HPDE6-E6E7 (cell line): ENCODE measurements around the gene LAMB3.

ENCODE experiments used
- DNase-seq: peaks from one replicate; pipeline ENCODE4 v3.0.0; 2011; ENCODE audit warnings: missing footprints; ENCODE audit errors: extremely low spot score

LAMB3 gene

DNA sequence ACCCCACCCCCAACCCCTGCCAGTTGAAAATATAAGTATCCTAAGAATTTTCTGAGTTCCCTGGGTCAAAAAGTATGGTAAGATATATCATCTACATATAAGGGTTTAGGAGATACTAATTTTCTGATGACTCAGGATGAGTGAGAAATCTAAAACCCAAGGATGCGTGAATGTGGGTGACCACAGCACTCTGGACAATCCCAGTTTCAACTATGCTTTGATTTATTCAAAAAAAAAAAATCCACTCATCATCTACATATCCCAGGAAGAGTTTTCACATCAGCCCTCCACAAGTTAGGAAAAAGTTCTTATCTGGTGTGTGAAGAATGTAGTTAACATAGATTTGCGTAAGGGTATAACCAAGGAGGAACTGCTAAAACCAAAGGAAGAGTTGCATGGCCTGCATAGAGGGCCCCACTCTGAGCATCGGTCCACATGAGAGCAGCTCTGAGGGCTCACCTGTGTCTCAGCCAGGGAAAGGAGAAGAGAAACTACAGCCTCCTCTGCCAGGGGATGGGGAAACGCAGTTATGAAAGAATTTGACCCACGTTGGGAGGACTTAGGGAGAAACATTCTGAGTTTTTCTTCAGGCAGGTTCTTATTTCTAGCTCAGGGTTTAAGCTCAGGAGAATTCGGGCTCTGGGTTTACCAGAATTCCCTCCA, 18.8 kb downstream of the LAMB3 start:
- no peak for DNase-seq

DNA sequence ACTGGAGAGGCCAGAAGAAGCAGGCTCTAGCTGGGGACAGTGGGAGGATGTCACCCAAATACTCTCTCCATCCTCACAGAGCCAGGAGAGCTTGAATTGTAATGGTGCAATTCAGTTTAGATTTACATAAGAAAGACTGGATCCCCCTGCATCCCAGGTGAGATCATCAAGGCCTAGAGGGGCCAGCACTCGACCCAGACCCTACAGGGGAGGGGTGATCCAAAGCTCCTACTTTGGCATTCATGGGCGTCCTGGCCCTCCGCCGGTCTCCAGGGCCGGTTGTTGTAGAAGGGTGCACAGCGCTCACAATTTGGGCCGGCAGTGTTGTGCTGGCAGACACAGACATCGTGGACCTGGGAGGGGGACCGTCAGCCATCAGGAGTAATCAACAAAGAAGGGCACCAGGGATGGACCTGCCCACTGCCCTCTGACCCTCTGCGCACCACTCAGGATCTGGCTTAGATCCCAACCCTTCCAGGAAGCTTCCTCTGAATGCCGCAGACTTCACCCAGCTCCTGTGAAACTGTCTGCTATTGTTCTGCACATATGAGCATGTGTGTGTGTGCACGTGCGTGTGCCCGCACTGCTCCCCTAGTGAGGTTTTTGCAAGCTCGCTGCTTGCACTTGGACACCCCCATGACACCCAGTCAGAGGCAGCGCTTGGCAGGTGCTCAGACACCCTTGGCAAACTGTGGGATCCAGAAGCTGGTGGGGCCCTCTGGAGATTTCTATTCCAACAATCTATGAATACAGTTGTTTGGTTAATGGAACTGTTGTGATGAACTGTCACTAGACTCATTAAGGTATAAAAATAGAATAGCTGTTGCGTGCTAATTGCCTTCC, 21.6 kb downstream of the LAMB3 start:
- no peak for DNase-seq

DNA sequence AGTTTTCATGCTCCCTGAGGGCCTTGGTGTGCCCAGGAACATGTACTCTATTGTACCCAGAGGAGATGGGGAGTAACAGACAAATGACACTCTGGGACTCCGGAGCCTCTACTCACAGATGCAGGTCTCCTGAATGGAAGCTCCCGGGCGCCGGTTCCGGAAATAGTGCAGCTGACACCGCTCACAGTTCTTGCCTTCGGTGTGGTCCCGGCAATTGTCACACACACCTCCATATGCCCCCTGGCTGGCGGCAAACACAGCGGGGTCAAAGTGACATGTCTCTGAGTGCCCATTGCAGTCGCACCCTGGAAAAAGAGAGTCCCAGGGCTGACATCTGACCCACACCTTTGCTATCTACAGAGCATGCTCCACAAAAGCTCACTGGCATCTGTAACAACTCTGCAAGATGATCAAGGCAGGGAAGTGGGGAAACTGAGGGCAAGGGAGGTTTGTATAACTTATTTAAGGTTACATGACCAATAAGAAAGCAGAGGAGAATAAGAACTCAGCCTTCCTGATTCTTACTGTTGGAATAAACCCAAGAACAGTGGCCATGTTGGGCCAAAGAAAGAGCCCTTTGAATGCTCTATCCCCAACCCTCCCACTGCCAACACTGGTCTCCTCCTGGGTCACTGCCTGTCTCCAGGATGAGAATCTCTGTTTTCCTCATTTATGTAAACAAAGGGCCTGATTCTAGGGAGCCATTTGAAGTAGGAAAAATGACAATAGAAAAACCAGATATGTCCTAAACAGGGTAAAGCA, 22.4 kb downstream of the LAMB3 start:
- no peak for DNase-seq

DNA sequence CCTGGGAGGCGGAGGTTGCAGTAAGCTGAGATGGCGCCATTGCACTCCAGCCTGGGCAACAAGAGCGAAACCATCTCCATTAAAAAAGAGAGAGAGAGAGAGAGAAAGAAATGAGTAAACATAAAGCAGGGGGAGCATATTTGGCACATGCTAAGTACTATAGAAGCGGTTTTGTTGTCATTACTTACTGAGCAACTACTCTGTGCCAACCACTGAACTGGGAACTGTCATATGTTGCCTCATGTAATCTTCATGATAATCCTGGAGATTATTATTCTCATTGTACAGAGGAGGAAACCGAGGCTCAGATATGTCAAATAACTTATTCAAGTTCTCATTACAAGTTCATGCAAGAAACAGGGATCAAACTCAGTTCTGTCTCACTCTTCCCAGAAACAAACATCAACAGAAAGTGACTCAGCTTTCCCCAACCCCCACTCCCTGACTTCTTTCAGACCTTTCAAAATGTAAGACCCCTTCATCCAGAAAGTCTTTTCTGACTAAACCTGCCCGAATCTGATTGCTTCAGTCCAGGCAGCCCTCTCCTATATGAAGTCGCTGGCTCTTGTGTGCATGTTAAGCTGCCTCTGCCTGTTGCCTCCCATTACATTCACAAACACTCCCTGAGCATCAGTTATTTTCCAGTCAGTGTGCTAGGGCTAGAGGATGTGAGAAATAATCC, 23.5 kb downstream of the LAMB3 start:
- no peak for DNase-seq

DNA sequence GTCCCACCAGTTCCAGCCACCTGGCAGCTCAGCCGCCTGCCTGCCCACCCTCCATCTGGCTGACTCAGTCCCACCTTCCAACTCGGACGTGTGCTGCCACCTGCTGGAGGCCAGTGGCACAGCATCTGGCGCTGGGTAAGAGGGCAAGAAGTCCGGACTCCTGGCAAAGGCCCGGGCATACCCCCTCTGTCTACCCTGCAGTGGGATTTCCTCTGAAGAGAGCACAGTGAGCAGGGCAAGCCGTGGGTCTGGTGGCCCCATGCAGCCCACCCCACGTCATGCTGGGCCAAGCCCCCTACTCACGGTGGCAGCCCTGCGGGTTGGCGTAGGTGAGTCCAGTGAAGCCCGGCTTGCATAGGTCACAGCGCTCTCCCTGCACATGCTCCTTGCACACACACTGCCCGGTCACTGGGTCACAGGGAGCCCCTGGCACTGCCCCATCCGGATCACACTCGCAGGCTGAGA, 24.5 kb downstream of the LAMB3 start:
- no peak for DNase-seq

DNA sequence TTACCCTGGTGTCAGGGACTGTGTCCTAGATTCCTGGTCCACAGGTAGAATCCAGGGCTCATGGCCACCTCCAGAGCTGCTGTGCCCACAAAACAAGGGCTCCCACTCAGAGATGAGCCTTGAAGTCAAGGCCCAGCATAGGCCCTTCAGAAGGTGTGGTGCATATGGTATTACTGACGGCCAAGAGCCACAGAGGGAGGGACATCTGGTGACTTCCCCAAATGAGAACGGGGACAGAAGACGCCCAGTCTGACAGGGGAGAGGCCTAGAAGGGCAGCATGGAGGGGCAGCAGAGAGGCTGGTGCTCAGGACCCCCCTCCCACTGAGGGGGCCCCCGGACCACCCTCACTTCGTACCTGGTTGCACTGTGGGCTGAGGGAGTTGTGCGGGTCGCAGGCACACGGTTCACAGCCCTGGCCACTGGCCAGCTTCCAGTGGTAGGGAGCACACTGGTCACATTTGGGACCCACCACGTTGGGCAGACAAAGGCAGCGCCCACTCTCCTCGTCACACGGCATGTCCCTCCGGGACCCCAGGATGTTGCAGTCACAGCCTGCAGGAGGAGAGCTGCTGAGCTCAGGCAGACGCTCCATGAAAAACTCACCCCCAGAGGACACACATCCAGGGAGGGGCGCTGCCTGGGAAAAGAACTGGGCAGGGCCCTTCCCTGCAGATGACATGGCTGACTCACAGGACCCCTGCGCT, 25.0 kb downstream of the LAMB3 start:
- no peak for DNase-seq

DNA sequence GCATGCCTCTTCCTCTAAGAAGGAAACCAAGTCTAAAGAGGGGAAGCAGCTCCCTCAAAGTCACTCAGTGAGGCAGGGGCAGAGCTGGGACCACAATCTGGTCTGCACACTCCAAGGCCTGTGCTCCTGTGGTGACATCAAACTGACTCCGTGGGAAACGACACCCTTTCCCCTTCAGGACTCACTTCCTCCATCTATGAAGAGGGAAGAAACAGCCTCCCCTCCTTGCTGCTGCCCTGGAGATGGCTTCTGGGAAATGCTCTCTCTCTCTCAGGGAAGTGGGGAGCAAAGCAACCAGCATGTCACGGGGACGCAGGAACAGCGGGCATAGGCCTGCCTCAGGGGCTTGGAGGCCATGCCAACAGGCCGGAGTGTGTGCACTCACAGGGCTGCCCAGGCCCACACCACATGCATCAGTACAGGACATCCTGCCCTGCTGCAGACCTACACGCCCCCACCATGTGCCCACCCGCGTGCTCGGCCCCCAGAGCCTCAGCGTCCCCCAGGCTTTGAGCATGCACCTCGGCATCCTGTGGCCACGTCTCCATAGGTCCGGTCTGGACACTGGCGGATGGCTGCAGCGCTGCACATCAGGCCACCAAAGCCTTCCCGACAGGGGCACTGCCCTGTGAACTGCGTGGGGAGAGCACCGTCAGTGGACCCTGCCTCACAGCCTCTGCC, 25.7 kb downstream of the LAMB3 start:
- DNase-seq = no peak

DNA sequence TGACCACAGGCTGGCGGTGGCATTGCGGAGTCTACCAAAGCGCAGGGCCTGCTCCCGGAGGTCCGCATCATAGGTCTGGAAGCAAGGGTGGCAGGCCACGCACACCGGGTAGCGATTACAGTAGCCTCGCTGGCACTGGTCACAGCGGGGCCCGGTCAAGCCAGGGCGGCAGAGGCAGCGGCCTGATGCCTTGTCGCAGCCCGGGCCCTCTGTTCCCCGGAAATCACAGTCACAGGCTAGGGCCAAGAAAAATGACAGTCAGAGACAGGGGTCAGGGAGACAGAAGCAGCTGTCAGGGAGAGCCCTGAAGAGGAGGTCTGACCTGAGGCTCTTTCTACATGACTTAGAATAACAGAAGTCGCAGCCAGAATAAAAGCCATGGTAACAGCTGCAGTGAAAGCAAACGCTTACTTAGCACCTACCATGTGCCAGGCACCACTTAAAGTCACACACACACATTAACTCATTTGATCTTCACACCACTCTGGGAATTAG, 26.4 kb downstream of the LAMB3 start:
- DNase-seq = no peak

DNA sequence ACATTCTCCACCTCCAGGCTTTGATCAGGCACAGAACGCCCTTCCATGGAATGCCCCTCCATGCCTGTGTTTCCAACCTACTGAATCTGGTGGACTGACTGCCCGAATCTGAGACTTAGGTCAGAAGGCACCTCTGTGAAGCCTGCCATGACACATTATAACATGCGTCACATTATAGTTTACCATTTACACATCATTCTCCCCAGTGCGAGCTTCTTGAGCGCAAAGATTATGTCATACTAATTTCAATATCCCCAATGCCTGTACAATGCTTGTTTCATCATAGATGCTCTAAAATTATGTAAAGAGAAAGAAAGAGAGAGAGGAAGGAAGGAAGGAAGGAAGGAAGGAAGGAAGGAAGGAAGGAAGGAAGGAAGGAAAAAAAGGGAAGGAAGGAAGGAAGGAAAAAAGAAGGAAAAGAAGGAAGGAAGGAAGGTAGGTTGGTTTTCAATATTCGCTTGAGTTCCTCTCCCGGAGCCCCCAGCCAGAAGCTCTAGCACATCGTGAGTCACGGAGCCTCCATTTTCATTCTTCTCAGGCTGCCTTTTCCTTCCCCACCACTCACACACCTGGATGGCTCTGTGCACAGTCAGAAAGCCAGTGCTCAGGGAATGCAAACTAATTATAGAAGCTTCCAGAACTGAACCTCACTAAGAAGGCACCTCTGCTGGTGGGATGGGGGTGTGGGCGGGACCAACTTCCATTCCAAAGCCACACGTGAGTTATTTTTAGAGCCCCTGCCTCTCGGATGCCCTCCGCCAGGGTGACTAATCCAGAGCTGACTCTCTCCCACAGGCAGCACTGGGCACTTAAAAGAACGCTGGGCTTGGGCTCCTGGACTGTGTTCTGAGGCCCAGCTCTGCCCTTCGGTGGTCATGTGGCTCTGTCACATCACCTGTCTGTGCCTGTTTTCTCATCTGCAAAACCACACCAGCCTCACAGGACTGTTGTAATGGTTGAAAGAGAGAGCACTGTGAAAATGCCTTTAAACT, 27.4 kb downstream of the LAMB3 start:
- no peak for DNase-seq

DNA sequence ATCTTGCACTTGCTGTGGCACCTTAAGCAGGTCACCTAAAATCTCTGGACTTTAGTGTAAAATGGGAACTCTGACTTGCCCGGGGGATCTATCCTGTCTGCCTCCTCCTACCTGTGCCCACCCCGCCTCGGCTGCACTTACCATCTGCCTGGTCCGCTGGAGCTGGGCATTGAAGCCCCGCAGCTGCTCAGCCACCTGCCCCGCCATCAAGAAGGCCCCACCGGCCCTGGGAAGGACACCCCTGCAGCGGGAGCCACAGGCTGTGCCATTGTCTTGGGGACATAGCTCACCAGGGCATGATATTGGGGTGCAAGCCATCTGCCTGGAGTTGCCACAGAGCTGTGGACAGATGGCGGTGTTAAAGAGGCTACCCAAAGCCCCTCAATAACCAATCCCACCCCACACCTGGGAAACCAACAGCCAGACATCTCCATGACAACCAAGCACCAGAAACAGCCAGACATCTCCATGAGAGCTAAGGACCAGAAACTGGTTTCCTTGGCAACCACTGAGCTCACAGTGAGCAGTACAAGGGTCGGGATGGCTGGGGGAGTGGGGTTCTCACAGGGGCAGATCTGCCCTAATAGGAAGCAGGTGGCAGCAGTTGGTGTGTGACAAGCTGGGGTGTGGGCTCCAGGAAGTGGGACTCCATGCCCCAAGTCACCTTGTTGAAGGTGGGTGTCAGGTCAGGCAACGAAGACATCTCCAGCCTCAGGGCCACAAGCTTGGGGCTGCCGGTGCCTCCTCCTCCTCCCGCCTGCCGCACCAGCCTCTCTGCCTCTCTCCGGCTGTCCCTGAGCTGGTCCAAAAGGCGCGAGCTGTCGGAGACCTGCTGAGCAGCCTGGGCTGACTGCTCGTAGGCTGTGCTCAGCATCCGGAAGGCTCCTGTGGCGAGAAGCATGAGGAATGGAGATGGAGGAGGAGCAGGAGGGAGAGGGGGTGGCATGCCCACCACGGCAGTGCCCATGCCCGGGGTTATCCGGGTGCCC, 29.1 kb downstream of the LAMB3 start:
- DNase-seq = no peak

DNA sequence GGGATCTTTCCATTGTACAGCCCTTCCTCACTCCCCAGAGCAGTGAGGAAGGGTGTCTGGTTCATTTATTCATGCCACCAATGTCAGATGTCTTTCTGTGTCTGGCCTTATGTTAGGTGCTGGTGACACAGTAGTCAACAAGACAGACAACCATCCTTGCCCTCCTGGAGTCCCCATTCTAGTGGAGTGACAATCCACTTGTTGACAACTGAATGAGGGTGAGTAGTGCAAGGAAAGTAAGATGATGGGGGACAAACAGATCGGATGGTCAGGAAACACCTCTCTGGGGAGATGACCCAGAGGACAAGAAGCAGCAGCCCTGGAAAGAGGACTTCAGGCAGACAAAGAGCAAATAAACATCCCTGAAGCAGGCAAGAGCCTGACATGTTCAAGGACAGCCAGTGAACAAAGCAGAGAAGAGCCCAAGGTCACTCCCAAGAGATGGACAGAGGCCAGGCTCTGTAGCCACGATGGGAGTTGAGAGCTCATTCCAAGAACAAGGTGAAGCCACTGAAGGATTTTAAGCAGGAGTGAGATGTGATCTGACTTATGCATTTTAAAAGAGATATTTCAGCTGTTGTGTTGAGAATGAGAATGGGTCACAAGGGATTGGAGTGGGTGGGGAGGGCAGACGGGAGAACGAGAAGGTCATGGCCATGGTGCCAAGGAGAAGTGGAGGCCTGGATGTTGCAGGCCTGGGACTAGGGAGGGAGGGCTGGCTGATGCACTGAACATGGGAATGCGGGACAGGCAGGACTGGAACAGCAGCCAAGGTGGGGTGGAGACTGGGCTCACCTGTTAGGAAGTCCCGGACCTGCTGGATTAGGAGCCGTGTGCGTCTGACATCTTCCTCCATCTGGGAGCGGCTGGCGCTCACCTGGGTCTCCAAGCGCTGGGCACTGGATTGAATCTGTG, 30.2 kb downstream of the LAMB3 start:
- no peak for DNase-seq

DNA sequence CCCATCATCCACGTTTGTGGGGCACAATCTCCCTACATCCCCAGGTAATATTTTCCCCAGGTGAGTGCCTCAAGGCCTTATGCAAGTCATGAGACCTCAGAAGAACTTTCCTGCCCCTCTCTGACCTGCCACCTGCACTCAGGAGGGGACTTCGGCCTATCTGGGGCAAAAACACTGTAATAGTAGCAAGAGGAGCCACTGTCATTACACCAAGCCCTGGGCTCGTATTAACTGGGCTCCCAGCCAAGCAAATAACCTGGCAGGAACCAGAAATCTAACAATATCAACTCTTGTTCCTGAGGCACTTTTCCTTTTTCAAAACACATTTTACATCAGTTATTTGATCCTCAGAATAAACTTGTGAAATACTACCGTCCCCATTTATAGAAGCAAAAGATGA, 30.9 kb downstream of the LAMB3 start:
- DNase-seq = no peak

DNA sequence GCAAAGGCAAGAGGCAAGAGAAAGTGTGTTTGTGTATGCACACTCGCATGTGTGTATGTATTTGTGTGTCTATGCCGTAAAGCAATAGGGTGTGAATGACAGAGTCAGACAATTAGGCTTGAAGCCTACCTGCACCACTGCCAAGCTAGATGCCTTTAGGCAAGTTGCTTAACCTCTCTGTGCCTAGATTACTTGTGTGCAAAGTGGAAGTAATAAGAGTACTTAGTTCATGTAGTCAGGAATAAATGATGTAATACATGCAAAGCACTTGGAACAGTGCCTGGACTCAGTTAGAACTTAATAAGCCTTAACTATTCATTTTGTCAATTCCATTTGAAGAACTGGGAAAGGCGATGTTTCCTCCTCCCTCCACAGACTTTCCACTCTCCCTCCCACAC, 31.7 kb downstream of the LAMB3 start:
- DNase-seq = no peak

DNA sequence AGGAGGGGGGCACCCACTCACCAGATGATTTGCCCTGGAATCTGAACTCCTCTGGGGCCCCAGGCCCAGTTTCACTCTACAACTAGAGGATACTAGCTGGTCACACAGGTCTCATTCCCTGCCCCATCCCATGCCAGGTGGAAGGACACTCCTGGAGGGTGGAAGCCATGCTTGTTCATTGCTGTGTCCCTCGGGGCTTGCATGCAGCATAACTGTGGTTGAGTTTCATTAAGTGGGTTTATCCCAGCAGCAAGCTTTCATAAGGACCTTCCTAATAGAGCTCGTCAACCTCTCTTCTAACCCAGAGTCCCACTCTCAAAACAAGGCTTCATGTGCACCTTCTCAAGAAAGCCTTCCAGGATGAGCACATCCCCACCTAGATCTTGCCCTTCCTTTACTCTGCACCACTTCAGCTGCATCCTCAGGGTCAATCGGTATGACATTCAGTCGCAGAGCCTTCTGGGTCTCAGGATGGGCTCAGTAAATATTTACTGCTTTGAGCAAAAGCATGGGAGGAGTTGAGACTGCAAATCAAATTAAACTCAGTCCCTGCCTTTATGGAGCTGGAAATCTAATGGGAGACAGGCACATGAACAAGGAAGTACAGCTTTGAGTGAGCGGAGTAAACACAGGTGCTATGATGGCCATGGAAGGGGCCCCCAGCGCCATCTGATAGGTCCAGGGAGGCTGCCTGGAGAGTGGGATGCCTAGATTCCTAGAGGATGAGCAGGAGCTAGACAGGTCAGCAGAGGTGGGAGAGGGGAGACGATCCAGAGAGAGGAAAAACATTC, 32.3 kb downstream of the LAMB3 start:
- DNase-seq = no peak

DNA sequence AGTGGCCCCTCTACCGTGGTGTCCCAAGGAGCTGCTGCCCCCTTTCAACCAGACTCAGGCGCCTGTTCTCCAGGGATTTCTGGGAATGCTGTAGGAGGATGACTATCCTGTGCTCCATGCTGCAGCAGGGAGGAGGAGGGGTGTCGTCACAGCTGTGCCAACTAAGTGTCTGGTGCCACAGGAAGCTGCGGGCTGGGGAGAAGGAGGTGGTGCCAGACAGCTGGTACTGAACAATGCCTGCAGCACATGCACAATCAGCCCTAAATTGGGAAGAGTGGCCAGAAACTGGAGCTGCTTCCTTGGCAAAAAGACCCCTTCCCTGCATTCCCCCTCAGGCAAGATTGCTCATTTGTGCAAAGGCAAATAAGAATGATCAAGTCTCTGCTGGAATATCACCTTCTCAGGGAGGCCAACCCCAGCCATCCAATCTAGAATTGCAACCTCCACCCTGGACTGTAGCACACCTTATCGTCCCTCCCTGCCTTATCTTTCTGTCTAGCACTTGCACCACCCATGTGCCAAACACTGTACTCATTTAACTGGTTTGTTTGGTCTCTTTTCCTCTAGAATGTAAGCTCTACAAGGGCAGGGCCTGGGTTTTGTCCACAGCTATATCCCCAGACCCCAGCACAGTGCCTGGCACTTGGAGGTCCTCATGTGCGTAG, 33.3 kb downstream of the LAMB3 start:
- no peak for DNase-seq

DNA sequence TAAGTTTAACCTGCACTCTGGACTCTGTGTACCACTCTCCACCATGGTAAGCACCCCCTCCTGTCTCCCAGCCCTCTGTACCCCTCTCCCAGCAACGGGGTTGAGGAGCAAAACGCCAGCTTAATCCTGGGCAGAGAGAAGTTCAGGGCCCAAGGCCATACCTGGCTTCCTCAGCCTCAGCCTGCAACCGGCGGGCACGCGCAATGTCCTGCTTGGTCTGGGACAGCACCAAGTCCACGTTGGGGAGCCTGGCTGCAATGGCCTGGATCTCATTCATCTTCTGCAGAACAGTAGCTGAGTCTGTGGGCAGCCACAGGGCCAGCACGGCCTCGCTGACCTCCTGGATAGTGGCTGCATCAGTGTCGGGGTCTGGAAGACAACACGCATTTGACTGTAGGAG, 33.9 kb downstream of the LAMB3 start:
- DNase-seq = no peak
